OCI-M2 (cell line): ENCODE results near the gene PSD4.

Experiments used
- DNase-seq: peaks from one replicate; lab custom pipeline; 2025; ENCODE audit not compliant: unreplicated experiment; lab: John Stamatoyannopoulos, UW

Gene PSD4

GRCh38 chr2:113173542-113174375 lies at the start of gene PSD4:
Gene PSD4, plus strand, starts transcription at chr2:113173971. Its CDS starts 8,486 bp downstream, at chr2:113182457.
- DNase-seq = no peak

GRCh38 chr2:113124181-113124961 lies 49.4 kb upstream of the PSD4 start:
- DNase-seq = no peak

DNA sequence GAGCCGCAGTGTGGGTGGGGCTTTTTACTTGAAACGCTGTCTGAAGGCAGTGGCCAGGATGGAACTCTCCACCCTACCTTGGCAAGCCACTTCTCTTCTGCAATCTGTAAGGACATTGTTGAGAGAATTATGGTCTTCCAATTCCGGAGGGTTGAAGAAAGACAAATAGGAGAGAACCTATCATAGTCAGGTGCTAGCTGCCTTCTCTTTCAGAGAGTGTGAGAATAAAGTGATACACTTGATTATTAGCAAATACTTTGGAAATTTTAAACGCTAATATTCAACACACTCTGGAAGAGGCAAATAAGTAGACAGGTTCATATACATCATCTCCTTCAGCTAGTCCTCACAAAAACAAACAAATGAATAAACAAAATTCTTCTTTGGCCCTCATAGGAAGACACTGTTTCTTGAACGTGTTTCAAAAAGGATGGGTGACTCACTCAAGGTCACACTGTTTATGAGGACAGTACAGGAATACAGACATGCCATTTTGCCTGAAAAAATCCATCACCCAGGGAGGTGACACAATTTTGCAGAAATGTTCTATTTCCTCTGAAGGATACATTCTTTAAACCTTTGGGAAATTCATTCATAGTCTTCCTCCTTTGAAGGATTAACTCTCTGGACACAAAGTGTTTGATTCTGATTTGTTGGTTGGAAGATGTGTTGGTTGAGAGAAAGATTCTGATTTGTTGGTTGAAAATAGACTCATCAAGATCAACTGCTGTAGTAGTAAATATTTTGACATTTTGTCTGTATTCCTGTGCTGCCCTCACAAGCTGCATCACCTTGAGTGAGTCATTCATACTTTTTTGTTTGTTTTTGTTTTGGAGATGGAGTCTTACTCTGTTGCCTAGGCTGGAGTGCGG lies 48.6 kb upstream of the PSD4 start:
- DNase-seq = no peak

DNA sequence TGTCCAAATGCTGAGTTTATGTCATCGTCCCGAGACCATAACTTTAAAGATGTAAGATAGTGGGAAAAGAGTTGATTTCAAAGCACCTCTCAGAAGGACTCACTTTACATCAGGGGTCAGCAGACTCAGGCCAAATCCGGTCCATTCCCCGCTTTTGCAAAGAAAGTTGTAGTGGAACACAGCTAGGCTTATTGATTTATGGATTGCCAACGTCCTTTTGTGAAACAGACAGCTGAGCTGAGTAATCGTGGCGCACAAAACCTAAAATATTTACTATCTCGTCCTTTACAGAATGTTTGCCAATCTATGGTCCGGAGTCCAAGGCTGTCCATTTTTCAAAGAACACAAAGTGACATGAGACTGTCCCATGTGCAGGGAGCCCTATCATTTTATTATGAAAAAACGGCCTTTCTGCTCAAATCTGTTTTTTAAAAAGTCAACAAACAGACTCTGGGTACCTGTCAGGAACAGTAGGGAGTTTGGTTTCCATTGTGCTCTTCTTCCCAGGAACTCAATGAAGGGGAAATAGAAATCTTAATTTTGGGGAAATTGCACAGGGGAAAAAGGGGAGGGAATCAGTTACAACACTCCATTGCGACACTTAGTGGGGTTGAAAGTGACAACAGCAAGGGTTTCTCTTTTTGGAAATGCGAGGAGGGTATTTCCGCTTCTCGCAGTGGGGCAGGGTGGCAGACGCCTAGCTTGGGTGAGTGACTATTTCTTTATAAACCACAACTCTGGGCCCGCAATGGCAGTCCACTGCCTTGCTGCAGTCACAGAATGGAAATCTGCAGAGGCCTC lies 46.7 kb upstream of the PSD4 start, which contains the start of gene IL1RN:
Gene IL1RN, plus strand, starts transcription at position 754 of the 801 bp plus-strand sequence. Its CDS starts 27 bp downstream, at position 781.
- DNase-seq = no peak

DNA sequence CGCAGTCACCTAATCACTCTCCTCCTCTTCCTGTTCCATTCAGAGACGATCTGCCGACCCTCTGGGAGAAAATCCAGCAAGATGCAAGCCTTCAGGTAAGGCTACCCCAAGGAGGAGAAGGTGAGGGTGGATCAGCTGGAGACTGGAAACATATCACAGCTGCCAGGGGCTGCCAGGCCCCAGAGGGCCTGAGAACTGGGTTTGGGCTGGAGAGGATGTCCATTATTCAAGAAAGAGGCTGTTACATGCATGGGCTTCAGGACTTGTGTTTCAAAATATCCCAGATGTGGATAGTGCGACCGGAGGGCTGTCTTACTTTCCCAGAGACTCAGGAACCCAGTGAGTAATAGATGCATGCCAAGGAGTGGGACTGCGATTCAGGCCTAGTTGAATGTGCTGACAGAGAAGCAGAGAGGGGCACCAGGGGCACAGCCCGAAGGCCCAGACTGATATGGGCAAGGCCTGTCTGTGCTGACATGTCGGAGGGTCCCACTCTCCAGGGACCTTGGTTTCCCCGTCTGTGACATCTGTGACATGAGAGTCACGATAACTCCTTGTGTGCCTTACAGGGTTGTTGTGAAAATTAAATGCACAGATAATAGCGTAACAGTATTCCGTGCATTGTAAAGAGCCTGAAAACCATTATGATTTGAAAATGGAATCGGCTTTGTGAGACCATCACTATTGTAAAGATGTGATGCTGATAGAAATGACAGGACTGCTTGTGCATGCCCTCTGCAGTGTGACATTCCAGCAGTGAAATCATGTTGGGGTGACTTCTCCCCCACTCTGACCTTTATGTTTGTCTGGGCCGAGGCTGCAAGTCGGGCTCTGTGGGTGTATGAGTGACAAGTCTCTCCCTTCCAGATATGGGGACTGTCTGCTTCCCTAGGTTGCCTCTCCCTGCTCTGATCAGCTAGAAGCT lies 45.9 kb upstream of the PSD4 start:
- DNase-seq = no peak

GRCh38 chr2:113129519-113130078 lies 44.2 kb upstream of the PSD4 start:
- no peak for DNase-seq

DNA sequence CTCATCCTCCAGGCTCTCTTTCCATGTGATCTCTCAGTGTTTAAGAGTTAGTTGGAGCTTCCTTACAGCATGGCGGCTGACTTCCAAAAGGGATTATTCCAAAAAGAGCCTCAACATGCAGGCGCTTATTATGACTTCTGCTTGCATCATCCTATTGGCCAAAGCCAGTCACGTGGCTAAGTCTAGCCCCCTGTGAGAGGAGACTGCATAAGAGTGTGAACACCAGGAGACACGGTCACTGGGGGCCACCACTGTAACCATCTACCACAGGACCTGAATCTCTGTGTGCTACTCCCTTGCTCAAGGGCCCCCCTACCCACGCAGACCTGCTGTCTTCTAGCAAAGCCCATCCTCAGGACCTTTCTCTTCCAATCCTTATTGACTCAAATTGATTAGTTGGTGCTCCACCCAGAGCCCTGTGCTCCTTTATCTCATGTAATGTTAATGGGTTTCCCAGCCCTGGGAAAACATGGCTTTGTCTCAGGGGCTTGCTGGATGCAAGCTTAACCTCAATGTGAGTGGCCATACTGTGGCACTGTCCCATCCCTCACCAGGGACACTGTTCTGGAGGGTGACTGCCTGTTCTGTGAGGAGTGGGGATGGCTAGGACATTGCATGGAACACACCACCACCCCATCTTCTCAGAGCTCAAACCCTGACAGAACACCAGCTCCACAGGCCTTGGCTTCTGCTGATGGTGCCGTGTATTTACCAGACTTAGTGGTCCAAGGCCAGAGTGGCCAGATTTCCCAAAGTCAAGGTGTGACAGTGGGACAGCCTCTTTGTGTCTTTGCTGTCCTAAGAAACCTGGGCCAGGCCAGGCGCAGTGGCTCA lies 42.2 kb upstream of the PSD4 start:
- no peak for DNase-seq

GRCh38 chr2:113132414-113133021 lies 41.3 kb upstream of the PSD4 start:
- DNase-seq = no peak

GRCh38 chr2:113133704-113134598 lies 39.8 kb upstream of the PSD4 start:
- no peak for DNase-seq

DNA sequence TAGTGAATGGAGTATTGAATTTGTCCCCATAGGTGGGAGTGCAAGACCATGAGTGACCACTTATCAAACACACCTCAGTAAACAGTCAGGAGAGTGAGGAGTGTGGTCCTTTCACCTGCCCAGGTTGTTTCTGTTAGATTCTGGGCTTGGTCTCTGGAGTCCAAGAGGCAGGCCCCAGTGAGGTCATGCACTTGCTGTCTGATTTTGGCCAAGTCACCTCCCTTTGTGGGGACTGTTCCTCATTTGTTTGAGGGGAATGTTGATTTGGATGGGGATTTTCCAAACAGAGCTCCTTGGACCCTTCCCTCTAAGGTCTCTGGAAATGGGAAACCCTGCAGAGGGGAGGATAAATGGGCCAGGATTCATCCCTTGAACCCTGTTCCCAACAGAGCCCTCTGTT lies 39.1 kb upstream of the PSD4 start:
- no peak for DNase-seq

GRCh38 chr2:113135317-113135716 lies 38.5 kb upstream of the PSD4 start:
- no peak for DNase-seq

DNA sequence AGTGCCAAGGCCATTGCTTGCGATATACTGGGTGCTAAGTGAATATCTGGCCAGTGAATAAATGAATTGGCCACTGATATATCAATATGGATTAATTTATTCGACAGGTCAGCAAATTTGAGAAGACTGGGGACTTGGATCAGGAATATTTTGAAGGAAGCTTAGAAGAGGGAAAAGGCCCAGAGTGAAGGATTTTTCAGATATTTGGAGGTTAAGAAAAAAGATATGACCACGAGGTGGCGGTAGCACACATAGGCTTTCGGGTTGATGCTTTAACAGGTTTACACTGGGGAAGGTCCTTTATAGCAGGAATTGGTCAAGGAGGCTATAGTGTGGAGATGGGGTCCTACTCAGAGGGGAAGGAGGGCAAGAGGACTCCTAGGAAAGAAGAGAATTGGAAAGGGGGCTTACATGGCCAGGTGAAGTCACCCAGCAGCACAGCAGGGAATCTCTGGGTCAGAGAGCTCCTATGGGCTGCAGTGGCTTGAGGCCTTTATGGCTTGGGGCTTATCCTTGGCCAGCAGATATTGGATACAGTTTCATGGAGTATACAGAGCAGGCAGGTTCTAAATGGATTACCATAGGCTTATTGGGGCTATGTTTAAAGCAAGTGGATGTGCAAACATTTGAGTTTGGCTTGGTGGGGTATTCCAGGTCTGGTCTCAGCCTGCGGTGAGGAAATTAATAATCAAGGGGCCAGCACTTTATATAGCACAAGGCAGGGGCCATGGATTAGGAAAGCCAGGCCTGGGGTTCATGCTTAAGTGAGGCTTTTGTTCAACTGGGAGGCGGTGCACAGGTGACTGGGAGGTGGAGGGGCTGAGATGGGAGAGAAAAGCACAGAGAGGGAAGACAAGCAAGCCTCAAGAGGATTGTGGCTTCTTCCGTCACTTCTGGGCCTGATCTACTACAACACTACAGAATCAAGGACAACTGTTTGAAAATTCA lies 36.7 kb upstream of the PSD4 start:
- no peak for DNase-seq

GRCh38 chr2:113137827-113138226 lies 35.9 kb upstream of the PSD4 start:
- DNase-seq = no peak

- no peak for DNase-seq
These were observed 35.1 kb upstream of the PSD4 start for GRCh38 chr2:113138428-113139322.

DNA sequence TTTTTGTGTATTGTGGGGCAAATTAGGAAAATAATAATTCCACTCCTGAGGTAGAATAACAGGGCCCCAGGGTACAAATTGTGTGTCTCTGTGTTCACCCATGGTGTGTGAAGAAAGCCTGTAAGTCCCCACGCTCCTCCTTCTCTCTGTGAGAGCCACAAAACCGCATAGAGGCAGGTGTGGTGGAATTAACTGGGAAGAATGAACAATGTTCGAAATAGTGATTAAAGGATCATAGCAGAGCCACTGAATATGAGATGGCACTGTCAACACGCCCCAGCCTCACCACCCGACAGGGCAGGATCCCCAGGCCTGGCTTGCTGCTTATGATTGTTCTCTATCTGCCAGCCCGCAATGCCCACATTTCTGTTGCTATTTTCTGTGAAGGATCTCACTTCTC lies 32.3 kb upstream of the PSD4 start:
- DNase-seq = no peak
